ENCODE measurements around the gene TCEA2.
"Not testable (repeated sequence)": the region's sequence is repeated elsewhere in the genome, so short reads cannot be mapped to it uniquely, and the experiment has no call there.

The TCEA2 gene

DNA sequence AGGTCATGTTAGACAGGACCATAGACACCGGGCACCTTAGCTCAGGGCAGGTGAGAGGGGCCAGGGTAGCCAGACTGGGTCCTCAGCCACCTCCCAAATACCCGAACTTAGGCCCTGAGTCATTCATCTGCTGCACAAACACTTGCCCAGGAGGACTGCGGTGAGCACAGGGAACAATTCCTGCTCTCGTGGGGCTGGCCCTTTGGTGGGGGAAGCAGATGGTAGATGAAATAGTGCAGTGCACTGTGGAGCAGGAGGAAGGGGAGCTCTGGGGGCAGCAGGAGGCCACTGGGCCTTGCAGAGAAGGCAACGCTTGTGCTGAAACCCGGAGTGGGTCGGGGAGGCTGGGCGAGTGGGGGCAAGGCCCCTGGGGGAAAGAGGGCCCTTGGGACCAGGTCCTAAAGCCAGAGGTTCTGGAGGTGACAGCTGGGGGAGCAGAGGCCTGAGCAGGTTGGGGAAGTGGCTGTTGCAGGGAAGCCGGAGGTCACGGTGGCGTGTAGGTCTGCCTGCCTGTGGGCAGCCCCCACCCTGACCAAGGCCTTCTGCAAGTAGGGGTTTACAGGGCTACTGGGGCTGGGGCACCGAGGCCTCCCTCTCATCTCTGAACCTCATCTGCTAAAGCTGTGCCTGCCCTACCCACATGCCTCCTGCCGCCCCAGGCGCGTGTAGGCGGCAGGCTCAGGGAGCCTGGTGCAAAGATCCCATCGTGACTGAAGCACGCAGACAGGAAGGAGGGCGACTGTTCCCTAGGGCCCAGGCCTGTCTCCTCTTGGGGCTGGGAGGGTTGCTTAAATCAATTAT, 49.0 kb downstream of the TCEA2 start:
- no peak for DNase-seq

GRCh38 chr20:64112691-64113443, 49.9 kb downstream of the TCEA2 start:
- no peak for DNase-seq

- no peak for DNase-seq
Observed at GRCh38 chr20:64113444-64113775, 50.4 kb downstream of the TCEA2 start.

DNA sequence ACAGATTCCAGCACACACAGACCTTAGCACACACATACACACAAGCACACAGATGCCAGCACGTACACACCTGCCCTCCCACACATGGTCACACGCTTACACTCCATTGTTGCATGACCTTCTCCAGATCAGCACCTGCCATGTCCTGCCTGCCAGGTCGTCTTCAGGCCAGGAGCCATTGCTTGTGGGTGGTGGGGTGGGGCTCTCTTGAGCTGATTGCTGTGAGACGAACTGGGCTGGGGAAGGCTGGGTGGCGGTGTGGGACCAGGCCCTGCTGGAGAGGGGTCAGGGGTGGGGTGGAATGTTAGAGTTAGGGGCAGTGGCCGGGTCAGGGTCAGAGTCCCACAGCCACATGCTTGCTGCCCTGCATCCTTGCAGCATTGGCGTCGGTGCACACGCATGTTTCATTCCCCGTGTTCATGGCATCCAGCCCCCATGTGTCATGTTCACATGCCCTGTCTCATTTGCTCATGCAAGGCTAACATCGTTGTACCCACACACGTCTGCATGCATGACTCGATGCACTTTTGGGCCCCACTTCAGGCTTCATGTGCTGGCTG, 50.9 kb downstream of the TCEA2 start:
- no peak for DNase-seq

GRCh38 chr20:64114356-64114971, 51.5 kb downstream of the TCEA2 start:
- DNase-seq: no peak

GRCh38 chr20:64115171-64115911, 52.3 kb downstream of the TCEA2 start:
- no peak for DNase-seq

- no peak for DNase-seq
Observed at GRCh38 chr20:64116016-64116415, 53.0 kb downstream of the TCEA2 start.

- DNase-seq: no peak
Observed at GRCh38 chr20:64116541-64117431, 53.8 kb downstream of the TCEA2 start.

- DNase-seq: not testable (repeated sequence)
Observed at GRCh38 chr20:64117432-64117777, 54.4 kb downstream of the TCEA2 start.

DNA sequence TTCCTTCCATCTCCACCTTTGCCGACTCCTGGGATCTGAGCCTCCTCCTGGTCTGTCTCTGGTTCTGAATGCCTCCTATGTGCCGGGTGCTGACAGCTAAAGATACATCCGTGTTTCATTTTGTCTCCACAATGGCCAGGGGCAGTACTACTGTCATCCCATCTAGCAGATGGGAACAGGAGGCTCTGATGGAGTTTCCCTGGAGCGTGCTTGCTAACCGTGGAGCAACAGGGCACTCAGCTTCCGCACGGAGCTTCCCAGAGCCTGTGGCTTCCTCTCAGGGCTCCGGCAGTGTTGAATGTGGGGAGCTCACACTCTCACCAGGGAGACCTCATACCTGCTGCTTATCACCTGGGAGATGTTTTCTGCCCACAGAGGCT, 56.3 kb downstream of the TCEA2 start:
- no peak for DNase-seq

DNA sequence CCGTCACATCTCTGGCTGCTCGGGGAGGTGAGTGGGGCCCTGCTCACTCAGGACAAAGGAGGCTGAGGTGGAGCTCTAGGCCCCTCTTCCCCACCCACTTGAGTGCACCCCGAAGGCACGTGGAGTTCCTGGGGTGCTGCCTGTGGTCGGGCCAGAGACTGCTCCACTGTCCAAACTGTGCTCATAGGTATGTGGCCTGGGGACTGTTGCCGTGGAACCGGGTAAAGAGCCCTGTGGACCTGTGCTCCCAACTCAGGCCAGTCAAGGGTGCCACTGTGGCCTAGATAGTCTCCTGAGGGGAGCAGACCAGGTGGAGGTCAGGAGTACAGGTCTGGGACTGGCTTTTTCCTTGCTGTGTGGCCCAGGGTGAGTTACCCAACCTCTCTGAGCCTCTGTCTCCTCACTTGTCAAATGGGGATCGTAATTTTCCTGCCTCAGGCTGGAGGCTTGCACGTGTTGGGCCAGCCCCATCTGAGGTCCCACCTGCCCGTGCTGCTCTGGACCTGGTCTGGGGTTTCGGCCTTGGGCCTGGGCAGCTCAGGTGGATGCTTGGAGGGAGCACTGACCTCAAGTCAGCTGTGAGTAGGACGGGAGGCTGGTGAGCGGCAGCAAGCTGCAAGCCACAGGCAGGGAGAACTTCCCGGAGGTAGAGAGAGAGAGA, 56.8 kb downstream of the TCEA2 start:
- DNase-seq: no peak

- DNase-seq: no peak
Observed at GRCh38 chr20:64121586-64121985, 58.6 kb downstream of the TCEA2 start.

Measured in activated CD4-positive, CD25-positive, alpha-beta regulatory T cell treated with anti-CD3 and anti-CD28 coated beads, Interleukin-2, amount 50 U/mL, for 72 hours (primary cell).